Activated naive CD4-positive, alpha-beta T cell (primary cell): ENCODE data around the gene ZNF282.

Source experiments
- DNase-seq, 4 experiments: peaks; one replicate each; lab custom pipeline; 2025; lab: John Stamatoyannopoulos, UW

ZNF282 gene

DNA sequence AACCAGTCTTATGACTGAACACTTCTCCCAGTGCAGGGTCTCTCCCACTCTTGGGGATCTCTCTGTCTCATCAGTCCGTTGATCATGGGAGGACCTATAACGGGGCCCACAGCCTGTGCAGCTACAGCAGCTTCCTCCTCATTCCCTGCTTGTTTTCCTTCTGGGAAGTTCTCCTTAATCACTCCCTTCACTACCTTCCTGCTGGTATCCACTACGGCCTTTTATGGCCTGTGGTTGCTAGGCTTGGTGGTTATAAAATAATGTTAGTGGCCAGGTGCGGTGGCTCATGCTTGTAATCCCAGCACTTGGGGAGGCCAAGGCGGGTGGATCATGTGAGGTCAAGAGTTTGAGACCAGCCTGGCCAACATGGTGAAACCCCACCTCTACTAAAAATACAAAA lies 3.5 kb upstream of the ZNF282 start:
- DNase-seq = no peak

DNA sequence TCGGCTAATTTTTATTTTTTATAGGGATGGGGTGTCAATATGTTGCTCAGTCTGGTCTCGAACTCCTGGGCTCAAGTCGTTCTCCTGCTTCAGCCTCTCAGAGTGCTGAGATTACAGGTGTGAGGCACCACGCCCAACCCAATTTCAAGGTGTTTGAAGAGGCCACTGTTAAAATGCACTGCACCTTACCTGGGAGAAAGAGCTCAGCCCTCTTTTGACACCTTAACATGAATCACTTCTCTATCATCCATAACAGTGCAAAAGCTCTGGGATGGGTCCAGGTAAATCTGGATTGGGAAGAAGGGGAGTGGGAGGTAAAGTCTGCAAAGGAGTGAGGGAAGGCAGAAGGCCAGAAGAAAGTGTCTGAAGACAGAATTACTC lies 557 bp upstream of the ZNF282 start:
- no peak for DNase-seq

DNA sequence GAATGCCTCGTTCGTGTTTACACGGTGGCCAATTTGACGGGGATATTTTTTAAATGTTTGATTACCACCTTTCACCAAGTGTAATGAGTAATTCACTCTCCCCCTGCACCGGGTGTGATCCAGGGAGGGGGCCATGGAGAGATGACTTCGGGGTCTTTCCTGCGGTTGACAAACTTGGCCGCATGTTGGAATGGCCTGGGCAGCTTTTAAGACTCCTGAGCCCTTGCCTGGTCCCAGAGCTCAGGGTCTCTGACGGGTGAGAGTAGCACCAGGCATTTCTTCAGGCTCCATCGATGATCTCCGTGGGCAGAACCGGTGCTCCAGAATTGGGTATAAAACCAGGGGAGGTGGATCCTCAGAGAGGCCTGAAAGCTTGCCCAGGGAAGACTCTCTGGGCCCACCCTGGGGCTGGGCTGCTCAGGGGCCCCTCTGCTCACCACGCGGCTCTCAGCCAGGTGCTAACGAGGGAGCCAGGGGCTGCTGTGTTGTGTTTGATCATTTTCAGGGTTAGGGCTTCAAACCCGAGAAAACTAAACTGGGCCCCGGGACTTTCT lies 882 bp downstream of the ZNF282 start:
- DNase-seq = no peak

DNA sequence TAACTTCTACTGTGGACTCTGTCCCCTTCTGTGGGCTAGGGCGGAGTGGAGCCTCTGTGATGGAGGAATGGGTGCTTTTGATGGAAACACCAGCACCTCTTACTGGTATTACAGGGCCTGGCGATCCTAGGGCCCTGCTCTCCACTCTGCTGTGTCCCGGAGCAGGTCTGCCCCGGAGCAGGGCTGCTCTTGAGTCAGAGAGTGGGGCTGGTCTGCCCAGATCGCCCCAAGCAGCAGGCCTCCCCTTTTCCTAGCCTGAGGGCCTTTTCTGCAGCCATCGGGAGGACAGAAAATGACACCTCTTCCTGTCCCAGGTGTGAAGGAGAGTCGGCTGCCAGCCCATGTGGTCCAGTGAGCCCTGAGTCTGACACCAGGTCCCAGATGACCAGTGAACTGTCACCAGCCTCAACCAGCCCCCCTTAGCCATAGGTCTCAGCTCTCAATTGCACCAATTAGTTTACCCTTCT lies 1.4 kb downstream of the ZNF282 start:
- no peak for DNase-seq

DNA sequence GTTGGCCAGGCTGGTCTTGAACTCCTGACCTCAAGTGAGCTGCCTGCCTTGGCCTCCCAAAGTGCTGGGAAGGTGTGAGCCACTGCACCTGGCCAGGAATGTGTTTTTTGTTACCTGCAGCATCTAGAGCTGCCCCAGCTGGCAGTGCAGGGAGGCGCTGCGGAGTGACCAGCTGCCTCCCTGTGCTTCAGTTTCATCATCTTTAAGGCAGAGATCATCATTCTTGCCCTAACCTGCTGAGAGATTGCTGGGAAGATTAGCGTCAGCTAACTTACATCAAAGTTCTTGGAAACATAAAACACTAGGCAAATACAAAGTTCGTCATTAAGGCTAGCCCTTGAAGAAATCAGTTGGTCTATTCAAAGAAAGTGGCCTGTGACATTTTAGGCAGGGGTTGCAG lies 2.3 kb downstream of the ZNF282 start:
- no peak for DNase-seq

DNA sequence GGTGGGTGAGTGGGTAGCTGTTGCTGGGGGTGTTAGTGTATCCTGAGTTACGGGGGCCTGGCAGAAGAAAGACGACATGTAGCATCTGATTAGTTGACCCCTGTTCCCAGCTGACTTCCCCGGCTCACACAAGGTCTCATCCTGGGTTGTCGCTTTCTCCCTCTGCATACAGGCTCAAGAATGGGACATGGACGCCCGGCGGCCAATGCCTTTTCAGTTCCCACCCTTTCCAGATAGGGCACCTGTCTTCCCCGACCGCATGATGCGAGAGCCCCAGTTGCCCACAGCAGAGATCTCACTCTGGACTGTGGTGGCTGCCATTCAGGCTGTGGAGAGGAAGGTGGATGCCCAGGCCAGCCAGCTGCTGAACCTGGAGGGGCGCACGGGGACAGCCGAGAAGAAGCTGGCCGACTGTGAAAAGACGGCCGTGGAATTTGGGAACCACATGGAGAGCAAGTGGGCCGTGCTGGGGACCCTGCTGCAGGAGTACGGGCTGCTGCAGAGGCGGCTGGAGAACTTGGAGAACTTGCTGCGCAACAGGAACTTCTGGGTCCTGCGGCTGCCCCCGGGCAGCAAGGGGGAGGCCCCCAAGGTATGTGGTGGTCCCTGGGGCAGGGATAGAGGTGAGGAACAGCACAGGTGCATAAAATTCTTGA lies 2.9 kb downstream of the ZNF282 start:
- no peak for DNase-seq

DNA sequence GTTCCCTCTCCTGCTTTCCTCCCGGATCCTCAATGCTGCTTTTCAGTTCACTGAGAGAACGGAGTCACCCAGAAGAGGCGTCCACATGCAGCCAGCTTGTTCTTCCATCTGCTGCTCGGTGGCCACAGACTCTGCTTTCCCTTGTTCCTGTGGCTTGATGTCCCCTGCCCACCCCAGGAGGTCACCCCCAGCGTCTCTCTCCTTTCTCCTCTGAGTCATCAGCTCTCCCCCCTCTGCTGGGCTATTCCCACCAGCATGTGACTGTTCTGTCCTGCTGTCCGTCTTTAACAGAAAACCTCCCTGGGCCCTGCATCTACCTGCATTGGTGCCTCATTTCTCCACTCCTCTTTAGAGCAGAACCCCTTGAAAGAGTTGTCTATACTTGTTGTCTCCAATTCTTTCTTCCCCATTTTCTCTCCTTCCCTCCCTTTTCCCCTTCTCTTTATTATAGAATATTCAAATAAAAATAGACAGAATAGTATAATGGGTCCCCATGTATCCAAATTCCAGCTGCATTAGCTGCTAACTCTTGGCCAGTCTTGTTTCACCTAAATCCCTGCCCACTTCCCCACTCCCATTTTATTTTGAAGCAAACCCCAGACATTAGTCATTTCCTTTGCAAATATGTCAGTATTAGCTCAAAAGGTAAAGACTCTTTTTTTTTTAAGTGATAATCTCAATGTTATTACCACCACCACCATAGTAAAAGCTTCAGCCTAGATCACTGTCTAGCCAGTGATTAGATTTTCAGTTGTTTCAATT lies 4.1 kb downstream of the ZNF282 start:
- no peak for DNase-seq

DNA sequence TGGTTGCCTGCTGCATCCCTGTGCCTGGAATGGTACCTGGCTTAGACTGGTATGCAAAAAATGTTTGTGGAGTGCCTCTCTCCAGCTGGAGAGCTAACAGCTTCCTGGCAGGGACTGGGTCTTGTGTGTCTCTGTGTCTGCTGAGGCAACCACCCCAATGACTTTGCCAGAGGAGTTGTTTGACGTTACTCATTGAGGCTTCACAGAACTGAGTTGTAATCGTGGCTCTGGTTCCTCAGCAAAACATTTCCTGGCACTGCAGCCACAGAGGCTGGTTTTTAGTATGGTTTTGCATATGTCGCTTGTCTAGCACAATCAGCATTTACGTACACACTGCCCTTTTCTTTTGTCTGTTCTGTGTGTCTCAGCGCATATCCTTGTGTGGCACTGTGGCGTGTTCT lies 7.5 kb downstream of the ZNF282 start:
- no peak for DNase-seq

DNA sequence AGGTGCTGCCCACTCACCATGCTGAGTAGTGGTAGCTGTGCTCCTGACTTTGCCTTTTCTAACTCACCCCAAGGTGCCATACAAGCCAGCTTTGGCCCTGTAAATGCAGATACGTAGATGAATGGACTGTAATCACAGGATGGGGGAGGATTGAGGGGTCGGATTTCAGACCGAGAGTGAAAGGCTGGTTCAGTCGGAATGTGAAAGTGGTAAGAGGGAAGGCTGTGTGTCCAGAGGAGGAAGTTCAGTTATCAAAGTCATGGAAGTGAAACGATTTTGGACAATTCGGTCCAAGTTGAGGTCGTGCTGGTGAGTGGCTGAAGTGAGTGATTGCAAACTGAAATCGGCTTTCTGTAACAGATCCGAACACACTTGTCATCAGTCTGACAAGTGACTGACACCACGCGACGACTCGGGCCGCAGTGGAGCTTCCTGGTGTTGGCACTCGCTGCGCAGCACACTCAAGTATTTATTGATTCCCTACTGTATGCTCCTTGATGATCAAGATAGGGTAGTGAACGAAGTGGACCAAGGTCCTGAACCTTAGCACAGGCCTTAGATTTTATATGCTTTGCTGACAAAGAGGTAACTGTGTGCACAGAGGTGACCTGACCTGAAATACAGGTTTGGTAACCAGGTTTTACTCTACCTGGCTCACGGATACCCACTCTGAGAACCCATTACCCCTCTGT lies 10.5 kb downstream of the ZNF282 start:
- no peak for DNase-seq

DNA sequence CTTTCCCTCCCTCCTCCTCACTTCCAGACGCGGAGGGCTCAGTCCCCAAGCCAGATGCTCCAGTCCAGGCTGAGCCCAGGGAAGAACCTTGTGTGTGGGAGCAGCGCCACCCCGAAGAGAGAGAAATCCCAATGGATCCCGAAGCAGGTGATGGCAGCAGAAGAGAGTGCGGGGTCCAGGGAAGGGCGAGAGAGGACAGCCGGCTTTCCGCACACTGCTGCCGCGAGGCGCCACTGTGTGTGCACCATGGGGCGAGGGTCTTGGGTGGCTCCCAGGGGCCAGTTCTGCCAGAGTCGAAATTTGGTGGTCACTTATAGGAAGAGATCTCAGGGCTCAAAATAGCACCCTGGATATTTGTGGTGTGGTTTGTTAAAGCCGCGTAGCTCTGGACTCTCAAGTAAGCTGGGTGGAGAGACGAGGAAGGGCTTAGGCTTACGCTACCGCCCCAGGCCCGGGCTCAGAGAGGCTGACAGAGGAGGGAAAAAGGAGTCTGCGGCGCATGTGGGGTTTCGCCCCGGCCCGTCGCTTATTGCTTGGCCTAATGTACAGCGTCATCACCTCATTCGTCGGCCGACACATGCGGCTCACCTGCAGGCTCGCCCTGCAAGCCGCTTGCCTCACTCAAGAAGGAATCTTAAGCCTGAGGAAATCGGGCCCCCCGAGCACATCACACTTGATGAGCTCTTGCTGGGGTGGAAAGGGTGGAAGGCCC lies 12.1 kb downstream of the ZNF282 start:
- no peak for DNase-seq

DNA sequence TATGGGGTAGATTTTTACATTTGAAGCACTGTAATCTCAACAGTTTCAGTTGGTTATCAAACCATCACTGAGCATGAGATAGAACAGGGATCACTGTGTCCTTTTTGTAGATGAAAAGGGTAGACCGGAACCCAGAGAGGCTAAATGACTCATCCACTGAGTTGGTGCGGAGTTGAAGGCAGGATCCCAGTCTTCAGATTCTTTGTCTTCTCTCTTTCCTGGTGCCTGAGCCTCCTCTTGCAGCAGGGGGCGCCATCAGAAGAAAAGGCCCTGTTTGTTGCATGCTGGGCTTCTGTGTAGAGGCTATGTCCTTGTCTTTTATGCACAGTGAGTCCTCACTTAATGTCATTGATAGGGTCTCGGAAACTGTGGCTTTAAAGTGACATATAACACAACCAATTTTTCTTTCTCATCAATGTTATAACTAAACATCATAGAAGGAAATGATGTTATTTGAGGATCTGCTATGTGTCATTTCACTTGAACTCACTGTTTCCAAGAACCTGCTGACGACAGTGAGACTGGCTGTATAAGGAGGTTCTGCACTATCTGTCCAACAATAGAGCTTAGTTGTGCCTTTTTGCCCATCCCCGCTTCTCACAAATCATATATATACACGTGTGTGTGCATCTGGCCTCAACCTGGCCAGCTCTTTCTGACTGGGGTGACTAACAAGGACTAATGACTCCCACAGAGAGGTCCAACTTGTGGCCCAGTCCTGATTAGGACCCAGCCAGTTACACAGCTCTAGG lies 14.3 kb downstream of the ZNF282 start:
- DNase-seq = peak; percentile 3 to 47 (median 30)

DNA sequence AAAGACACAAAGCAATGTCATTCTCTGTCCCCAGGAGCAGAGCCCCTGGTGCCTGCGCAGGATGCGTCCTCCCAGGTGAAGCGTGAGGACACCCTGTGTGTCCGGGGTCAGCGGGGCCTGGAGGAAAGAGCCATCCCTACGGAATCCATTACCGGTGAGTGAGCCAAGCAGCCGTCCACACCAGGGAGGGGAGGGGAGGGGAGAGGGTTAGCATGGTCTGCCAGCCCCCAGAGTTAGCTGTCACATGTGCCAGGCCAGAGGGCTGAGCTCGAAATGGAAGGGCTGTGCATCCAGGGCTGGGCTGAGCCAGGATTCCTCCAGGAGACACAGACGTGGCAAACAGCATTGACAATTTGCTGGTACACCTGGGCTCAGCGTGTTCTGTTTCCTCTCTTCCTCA lies 15.2 kb downstream of the ZNF282 start:
- DNase-seq = no peak

DNA sequence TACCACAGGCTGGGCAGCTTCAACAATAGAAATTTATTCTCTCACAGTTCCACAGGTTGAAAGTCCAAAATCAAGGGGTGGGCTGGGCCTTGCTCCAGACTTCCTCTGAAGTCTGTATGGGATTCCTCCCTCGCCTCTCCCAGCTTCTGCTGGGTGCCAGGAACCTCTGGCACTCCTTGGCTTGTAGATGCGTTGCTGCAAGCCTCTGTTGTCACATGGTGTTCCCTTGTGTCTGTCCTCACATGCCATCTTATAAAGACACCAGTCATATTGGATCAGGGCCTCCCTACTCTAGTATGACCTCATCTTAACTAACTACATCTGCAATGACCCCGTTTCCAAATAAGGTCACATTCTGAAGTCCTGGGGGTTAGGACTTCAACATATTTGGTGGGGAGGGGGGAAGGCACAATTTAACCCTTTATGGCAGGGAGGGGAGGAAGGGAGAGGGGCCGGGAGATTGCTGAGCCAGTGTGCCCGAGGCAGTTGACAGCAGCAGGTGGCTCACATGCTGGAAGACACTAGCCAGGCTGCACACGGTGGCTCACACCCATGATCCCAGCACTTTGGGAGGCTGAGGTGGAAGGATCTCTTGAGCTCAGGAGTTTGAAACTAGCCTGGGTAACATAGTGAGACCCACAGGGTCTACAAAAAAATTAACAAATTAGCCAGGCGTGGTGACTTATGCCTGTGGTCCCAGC lies 18.8 kb downstream of the ZNF282 start:
- no peak for DNase-seq

DNA sequence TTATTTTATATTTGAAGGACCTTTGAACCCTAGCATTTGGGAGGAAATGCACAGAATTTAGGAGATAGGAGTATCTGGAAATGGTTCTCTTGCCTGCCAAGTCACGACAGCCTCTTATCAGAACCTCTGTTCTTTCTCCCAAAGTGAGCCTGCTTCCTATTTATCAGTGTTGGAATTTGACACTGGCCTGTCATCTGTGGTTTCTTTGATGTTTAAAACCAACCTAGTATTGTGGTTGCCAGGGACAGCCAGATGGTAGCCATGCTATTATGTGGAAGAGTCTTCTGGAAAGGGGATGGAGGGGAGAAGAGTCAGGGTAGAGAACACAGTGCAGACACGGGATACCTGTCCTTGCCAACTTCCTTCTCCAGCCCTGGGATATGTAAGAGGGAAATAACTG lies 21.1 kb downstream of the ZNF282 start:
- no peak for DNase-seq

DNA sequence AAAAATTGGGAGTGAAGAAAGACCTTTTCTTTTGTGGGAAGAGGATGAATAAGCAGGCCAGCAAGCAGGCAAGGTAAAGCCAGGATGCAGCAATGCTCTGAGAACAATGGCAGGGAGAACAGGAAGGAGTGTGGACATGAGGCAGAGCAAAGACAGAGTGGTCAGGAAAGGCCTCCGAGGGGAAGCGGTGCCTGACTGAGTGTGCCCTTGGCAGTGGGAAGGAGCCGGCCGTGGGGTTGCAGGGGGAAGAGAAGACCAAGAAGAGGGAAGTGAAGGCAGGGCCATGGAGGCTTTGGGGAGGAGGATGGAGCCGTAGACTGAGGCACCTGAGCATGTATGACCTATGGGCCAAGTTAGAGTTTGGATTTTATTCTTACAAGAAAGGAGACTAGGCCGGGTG lies 22.2 kb downstream of the ZNF282 start:
- DNase-seq = no peak

DNA sequence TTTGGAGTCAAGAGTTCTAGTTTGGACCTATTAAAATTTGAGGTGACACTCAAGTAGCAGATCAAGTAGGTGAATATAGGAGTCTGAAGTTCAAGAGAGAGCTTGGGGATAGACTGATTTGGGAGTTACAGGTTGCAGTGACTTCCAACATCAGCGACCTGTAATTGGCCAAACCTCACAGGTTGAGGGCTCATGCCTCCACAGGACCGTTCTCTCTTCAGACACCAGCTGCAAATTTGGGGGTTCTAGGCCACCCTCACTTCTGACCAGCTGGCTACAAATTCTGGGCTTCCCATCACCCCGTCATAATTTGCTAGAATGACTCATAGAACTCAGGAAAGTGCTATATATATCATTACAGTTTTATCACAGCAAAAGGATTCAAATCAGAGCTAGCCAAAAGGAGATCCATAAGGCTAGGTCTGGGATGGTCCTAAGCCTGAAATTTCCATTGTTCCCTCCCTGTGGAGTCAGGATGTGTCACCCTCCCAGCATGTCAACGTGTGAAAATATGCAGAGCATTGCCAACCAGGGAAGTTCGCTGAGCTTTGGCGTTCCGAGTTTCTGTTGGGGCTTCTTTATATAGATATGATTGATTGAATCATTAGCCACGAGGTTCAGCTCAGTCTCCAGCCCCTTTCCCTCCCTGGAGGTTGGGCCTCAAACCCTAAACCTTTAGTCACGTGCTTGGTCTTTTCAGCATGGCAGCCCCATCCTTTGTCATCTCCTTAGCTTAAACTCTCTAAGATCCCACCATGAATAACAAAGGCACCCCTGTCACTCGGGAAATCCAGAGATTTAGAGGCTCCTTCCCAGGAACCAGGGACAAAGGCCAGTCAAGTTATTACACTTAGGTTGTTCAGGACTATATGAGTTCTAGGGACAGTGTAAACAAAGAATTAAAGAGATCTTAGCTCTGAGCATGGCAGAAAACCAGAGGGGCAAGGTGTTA lies 23.4 kb downstream of the ZNF282 start:
- no peak for DNase-seq

DNA sequence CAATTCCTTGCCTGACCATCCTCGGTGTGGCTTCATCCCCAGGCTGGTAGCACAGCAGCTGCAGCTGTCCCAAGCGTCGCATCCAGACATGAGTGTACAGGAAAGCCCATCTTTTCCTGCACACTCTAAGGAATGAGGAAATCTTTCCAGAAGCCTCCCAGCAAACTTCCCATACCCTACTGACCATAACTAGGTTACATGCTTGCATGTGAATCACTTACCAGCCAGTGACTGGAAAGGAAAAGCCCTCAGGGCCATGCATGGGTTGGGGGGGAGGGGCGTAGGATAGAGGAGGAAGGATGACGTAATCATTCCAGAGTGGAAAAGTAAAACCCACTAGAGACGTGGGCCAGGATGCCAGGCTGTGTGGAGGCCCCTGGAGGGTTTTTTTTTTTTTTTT lies 25.2 kb downstream of the ZNF282 start:
- DNase-seq = no peak

DNA sequence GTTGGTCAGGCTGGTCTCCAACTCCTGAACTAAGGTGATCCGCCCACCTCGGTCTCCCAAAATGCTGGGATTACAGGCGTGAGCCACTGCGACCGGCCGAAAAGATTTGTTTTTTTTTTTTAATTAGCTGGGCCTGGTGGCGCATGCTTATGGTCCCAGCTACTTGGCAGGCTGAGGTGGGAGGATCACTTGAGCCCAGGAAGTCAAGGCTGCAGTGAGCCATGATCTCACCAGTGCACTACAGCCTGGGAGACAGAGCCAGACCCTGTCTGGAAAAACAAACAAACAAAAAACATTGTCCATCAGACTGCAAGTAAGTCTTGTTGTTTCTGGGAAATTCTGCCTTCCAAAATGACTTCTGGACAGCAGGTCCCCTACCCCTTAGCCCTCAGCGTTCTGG lies 27.8 kb downstream of the ZNF282 start:
- DNase-seq = no peak

DNA sequence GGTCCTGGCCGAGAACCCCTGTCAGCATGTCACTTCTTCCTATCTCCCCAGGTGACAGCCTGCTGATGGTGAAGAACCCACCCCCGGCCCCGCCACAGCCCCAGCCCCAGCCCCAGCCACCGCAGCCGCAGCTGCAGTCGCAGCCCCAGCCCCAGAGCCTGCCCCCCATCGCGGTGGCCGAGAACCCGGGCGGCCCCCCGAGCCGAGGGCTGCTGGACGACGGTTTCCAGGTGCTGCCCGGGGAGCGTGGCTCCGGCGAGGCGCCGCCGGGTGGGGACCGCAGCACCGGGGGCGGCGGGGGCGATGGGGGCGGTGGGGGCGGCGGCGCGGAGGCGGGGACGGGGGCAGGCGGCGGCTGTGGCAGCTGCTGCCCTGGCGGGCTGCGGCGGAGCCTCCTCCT lies 28.4 kb downstream of the ZNF282 start:
- DNase-seq = no peak

DNA sequence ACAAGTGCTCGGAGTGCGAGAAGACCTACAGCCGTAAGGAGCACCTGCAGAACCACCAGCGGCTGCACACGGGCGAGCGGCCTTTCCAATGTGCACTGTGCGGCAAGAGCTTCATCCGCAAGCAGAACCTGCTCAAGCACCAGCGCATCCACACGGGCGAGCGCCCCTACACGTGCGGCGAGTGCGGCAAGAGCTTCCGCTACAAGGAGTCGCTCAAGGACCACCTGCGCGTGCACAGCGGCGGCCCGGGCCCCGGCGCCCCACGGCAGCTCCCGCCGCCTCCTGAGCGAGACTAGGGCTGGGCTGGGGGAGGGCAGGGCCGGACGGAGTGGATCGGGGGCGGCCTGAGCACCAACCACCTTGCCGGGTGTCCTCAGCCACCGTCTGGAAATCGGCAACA lies 29.0 kb downstream of the ZNF282 start:
- DNase-seq = no peak
